ENCODE measurements around the gene PFN3. TPM values are rescaled to one million over a fixed set of nuclear protein-coding genes. Genes with fewer than 3 reads are reported as not detected.

The PFN3 gene
- total RNA-seq, 1 donor from 2014 or later = not detected

GRCh38 chr5:177446200-177447065 is 46.0 kb upstream of the PFN3 start, which contains the start of gene PRR7:
Gene PRR7 (plus strand): TSS chr5:177446814. CDS start chr5:177455068, 8,254 bp downstream.
- H3K27me3 ChIP-seq (ENCODE audit: control insufficient read depth, insufficient read depth, low read length) = no peaks in the 10 kb centered on the region
- no peak for DNase-seq (ENCODE audit: low read depth)

GRCh38 chr5:177445917-177446199 is 45.4 kb upstream of the PFN3 start:
- H3K36me3 ChIP-seq (ENCODE audit: control insufficient read depth, insufficient read depth, low read length) = no peaks in the 10 kb centered on the region
- peak overlapping the region; percentile 58 for H3K4me3 ChIP-seq (ENCODE audit: low read depth, low read length)
- no peak for TF ChIP-seq CTCF (IDR thresholded peaks at IDR 0.05; ENCODE audit: insufficient read depth, low read length, poor library complexity, severe bottlenecking)
- H3K27me3 ChIP-seq (ENCODE audit: control insufficient read depth, insufficient read depth, low read length) = no peaks in the 10 kb centered on the region
- no peak for DNase-seq (ENCODE audit: low read depth)

More at GRCh38 chr5:177446200-177447065, 46.0 kb upstream of the PFN3 start, which contains the start of gene PRR7:
- Histone ChIP-seq H3K36me3 (ENCODE audit: control insufficient read depth, insufficient read depth, low read length) (no peaks in the 10 kb centered on the region), H3K4me3 (ENCODE audit: low read depth, low read length) (peak within 1 kb of the TSS; percentile 58)
- no peak for TF ChIP-seq CTCF (IDR thresholded peaks at IDR 0.05; ENCODE audit: insufficient read depth, low read length, poor library complexity, severe bottlenecking)

GRCh38 chr5:177445052-177445916 is 44.8 kb upstream of the PFN3 start:
- H3K4me3 ChIP-seq (ENCODE audit: low read depth, low read length) = no peak overlapping the region
- H3K36me3 ChIP-seq (ENCODE audit: control insufficient read depth, insufficient read depth, low read length) = no peaks in the 10 kb centered on the region
- no peaks in the 10 kb centered on the region for H3K27me3 ChIP-seq (ENCODE audit: control insufficient read depth, insufficient read depth, low read length)
- TF ChIP-seq CTCF (IDR thresholded peaks at IDR 0.05; ENCODE audit: insufficient read depth, low read length, poor library complexity, severe bottlenecking) = no peak
- DNase-seq (ENCODE audit: low read depth) = no peak

- DNase-seq (ENCODE audit: low read depth) = no peak
- Histone ChIP-seq H3K4me3 (ENCODE audit: low read depth, low read length) (no peak overlapping the region), H3K36me3 (ENCODE audit: control insufficient read depth, insufficient read depth, low read length) (no peaks in the 10 kb centered on the region), H3K27me3 (ENCODE audit: control insufficient read depth, insufficient read depth, low read length) (no peaks in the 10 kb centered on the region)
- TF ChIP-seq CTCF (IDR thresholded peaks at IDR 0.05; ENCODE audit: insufficient read depth, low read length, poor library complexity, severe bottlenecking) = no peak
Measured at GRCh38 chr5:177444106-177445051, 43.9 kb upstream of the PFN3 start.

- DNase-seq (ENCODE audit: low read depth) = no peak
- TF ChIP-seq CTCF (IDR thresholded peaks at IDR 0.05; ENCODE audit: insufficient read depth, low read length, poor library complexity, severe bottlenecking) = no peak
Measured at GRCh38 chr5:177443144-177443983, 42.9 kb upstream of the PFN3 start.

More at GRCh38 chr5:177443144-177443983, 42.9 kb upstream of the PFN3 start:
- Histone ChIP-seq H3K4me3 (ENCODE audit: low read depth, low read length) (no peak overlapping the region), H3K36me3 (ENCODE audit: control insufficient read depth, insufficient read depth, low read length) (no peaks in the 10 kb centered on the region), H3K27me3 (ENCODE audit: control insufficient read depth, insufficient read depth, low read length) (no peaks in the 10 kb centered on the region)
